Right lobe of liver (tissue), 6 donors: ENCODE data around the gene EDA. TPM values are rescaled to one million over a fixed set of nuclear protein-coding genes. Genes with fewer than 3 reads are reported as not detected.

Experiments
- ATAC-seq, 4 donors: fragments of 200-7000 bp; cut with Tn5 transposase; one replicate each; pipeline ENCODE4 v1.9.1; 2020; ENCODE audit warnings: mild to moderate bottlenecking in 4 of 4, moderate library complexity in 4 of 4
- DNase-seq, 3 donors: peaks; one replicate each; pipeline ENCODE4 v3.0.0-alpha.2; 2020
- H3K27ac ChIP-seq, 3 donors: fragments of 200-600 bp; one replicate each; pipeline ENCODE4 v1.8.0; 2022
- H3K27me3 ChIP-seq, 2 donors: fragments of 200-600 bp; one replicate each; pipeline ENCODE4 v1.8.0; 2022
- H3K36me3 ChIP-seq, 4 donors: fragments of 200-600 bp; sonication (generic) in 1 of 4; one replicate each; pipeline versions ENCODE4 v1.5.1 to v1.8.0; 2017 to 2022; ENCODE audit warnings: control low read depth in 1 of 4
- H3K4me1 ChIP-seq, 4 donors: fragments of 200-600 bp; sonication (generic) in 1 of 4; one replicate each; pipeline versions ENCODE4 v1.5.1 to v1.8.0; 2017 to 2022; ENCODE audit warnings: control low read depth in 1 of 4
- H3K4me3 ChIP-seq, 3 donors: fragments of 200-600 bp; one replicate each; pipeline ENCODE4 v1.8.0; 2022
- H3K9me3 ChIP-seq, 4 donors: fragments of 200-600 bp; sonication (generic) in 1 of 4; one replicate each; pipeline versions ENCODE4 v1.5.1 to v1.8.0; 2017 to 2022; ENCODE audit warnings: control low read depth in 1 of 4
- POLR2A ChIP-seq: fragments of 450-650 bp; IDR thresholded peaks from one replicate; pipeline ENCODE4 v1.6.1; 2017; ENCODE audit warnings: antibody characterized with exemption, mild to moderate bottlenecking
- WGBS: methylation state at CpG from one replicate; pipeline ENCODE4 v1.1.6; 2018; ENCODE audit warnings: low coverage, low lambda C conversion rate; ENCODE audit not compliant: insufficient coverage; ENCODE audit errors: missing lambda C conversion rate; 5-methylcytosine and 5-hydroxymethylcytosine counted together
- intact Hi-C, 2 donors: fragments of 100-400 bp; cut with DNase I; formaldehyde crosslinking; loops; one replicate each; pipeline versions ENCODE4 v1.11.2 to v1.14.1; 2022
- total RNA-seq, 6 experiments: library from RNA; depleted of rRNA in 2 of 6; stranded (reverse); fragments of >200 nt in 2 of 6; fragmentation: NEBNext Ultra II Directional in 3 of 6; extraction: Animal tissue kit (Norgen Biotek cat#: 25700) in 3 of 6; gene quantifications; one replicate each; pipeline versions ENCODE4 v1.1.0 to v1.2.4, GENCODE V29; 2016 to 2023
- TF ChIP-seq, protein P1 (sequence below), 4 donors: fragments of 200-600 bp in 3 of 4; fragments of 450-650 bp in 1 of 4; IDR thresholded peaks; one replicate each; pipeline versions ENCODE4 v1.5.1 to v1.8.0; 2016 to 2022; ENCODE audit warnings: antibody characterized with exemption in 4 of 4, mild to moderate bottlenecking in 2 of 4
- donor health status: DM: no; HTN: yes; CAD: no.
- donor health status: DM: no; HTN: no; CAD: no.
- donor health status: DM: no; HTN: no; CAD: no.
- donor health status: DM: no; HTN: yes; CAD: no.
- donor health status: DM: no; HTN: yes; CAD: no.

Gene EDA
- total RNA-seq, 6 experiments from 2014 or later = 1.7 to 2.7 (median 2.1) TPM

DNA sequence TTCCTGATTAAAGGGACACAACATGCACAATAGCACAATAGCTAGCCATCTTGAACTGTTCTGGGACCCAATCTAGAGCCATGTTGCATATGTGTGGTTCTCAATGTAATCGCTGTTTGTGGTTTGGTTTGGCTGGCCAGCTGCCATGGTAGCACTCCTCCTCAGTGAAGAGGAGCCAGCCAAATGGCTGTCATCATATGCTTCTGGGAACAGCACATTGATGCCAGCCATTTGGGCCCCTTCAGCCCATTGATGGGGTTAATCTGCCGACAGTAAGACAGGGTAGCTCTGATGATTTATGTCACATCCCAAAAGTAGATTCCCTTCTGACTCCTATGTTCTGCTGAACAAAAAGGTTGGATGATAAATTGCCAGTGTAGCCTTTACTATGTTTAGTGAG lies 385.4 kb downstream of the EDA start:
- WGBS = no CpG with 5 or more reads among the region's 2 CpGs
- H3K4me3 ChIP-seq = no peak overlapping the region
- TF ChIP-seq, protein P1, sequence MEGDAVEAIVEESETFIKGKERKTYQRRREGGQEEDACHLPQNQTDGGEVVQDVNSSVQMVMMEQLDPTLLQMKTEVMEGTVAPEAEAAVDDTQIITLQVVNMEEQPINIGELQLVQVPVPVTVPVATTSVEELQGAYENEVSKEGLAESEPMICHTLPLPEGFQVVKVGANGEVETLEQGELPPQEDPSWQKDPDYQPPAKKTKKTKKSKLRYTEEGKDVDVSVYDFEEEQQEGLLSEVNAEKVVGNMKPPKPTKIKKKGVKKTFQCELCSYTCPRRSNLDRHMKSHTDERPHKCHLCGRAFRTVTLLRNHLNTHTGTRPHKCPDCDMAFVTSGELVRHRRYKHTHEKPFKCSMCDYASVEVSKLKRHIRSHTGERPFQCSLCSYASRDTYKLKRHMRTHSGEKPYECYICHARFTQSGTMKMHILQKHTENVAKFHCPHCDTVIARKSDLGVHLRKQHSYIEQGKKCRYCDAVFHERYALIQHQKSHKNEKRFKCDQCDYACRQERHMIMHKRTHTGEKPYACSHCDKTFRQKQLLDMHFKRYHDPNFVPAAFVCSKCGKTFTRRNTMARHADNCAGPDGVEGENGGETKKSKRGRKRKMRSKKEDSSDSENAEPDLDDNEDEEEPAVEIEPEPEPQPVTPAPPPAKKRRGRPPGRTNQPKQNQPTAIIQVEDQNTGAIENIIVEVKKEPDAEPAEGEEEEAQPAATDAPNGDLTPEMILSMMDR (IDR thresholded peaks at IDR 0.05) = no peak
- TF ChIP-seq POLR2A = no peak
- no peak overlapping the region for H3K27ac ChIP-seq
- H3K36me3 ChIP-seq = no peaks in the 10 kb centered on the region
- no peaks in the 10 kb centered on the region for H3K27me3 ChIP-seq
- no peak for DNase-seq
- H3K9me3 ChIP-seq = no peaks in the 10 kb centered on the region
- H3K4me1 ChIP-seq = no peaks in the 10 kb centered on the region
- intact Hi-C loops = no loop called here
- no peak for ATAC-seq

DNA sequence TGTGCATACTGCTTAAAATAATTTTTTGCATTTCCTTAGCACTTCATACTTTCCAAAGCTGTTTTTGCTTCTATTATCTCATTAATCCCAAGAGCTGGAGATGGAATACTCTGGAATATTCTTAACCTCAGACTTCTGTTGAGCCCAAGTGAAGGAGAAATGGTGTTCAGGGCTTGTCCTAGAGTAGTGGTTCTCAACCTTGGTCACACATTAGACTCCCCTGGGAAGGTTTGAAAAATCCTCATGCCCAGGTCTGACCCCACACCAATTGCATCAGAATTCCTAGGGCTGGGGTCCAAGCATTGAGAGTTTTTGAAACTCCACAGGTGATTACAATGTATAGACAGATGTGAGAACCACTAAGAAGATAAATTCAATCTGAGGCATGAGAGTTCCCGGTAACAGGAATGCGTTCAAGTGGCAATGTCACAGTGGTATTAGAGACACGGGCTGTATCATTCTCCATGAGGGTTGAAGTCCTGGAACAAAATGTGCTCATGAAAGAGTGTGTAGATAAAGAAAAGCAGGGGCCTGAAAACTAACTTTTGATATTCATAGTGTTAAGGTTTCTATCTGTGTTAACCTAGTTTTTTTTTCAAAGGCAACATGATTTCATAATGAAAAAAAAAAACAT lies 385.9 kb downstream of the EDA start:
- Histone ChIP-seq H3K4me1 (no peaks in the 10 kb centered on the region), H3K4me3 (no peak overlapping the region), H3K36me3 (no peaks in the 10 kb centered on the region), H3K9me3 (no peaks in the 10 kb centered on the region), H3K27ac (no peak overlapping the region), H3K27me3 (no peaks in the 10 kb centered on the region)
- WGBS = 77% methylated on average over 3 of the region's 3 CpGs
- DNase-seq = no peak
- no peak for ATAC-seq
- intact Hi-C loops = no loop called here
- no peak for TF ChIP-seq POLR2A
- TF ChIP-seq, protein P1 (IDR thresholded peaks at IDR 0.05) = no peak

DNA sequence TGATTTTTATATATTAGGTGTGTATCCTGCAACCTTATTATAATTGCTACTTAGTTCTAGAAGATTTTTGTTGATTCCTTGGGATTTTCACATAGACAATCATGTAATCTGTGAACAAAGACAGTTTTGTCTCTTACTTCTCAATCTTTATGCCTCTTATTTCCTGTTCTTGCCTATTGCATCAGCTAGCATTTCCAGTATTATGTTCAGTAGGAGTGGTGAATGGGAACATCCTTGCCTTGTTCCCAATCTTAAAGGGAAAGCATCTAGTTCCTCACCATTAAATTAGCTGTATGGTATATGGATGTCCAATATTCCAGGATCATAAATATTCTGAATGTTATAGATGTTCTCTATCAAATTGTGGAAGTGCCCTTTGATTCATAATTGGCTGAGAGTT lies 392.0 kb downstream of the EDA start:
- TF ChIP-seq POLR2A = no peak
- TF ChIP-seq, protein P1 (IDR thresholded peaks at IDR 0.05) = no peak
- intact Hi-C loops = no loop called here
- DNase-seq = no peak

DNA sequence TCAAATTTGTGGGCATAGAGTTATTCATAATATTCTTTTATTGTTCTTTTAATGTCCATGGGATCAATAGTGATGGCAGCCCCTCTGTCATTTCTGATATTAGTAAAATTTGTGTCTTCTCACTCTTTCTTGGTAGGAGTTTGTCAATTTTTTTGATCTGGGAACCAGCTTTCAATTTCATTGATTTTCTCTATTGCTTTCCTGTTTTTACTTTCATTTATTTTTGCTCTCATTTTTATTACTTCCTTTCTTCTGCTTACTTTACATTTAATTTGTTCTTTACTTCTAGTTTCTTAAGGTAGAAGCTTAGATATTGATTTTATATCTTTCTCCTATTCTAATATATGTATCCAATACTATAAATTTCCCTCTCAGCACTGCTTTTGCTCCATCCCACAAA lies 393.1 kb downstream of the EDA start:
- Histone ChIP-seq H3K9me3 (no peaks in the 10 kb centered on the region), H3K36me3 (no peaks in the 10 kb centered on the region), H3K4me3 (no peak overlapping the region), H3K27ac (no peak overlapping the region), H3K4me1 (no peaks in the 10 kb centered on the region), H3K27me3 (no peaks in the 10 kb centered on the region)
- ATAC-seq = no peak
- intact Hi-C loops = no loop called here
- no peak for DNase-seq
- TF ChIP-seq, protein P1 (IDR thresholded peaks at IDR 0.05) = no peak
- no peak for TF ChIP-seq POLR2A

More for the DNA sequence above, 392.0 kb downstream of the EDA start:
- Histone ChIP-seq H3K27ac (no peak overlapping the region), H3K4me3 (no peak overlapping the region), H3K9me3 (no peaks in the 10 kb centered on the region), H3K27me3 (no peaks in the 10 kb centered on the region), H3K36me3 (no peaks in the 10 kb centered on the region), H3K4me1 (no peaks in the 10 kb centered on the region)
- no peak for ATAC-seq

DNA sequence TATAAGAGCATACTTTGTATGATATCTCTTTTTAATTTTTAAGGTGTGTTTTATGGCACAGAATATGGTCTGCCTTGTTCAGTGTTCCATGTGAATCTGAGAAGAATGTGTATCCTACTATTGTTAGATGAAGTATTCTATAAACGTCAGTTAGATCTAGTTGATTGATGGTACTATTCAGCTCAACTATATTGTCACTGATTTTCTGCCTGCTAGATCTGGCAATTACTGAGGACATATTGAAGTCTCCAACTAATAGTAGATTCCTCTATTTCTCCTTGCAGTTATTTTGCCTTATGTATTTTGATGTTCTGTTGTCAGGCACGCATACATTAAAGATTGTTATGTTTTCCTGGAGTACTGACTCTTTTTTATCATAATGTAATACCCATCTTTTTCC lies 394.1 kb downstream of the EDA start:
- no peak for DNase-seq
- H3K9me3 ChIP-seq = no peaks in the 10 kb centered on the region
- H3K27ac ChIP-seq = no peak overlapping the region
- no peaks in the 10 kb centered on the region for H3K27me3 ChIP-seq
- no peak for TF ChIP-seq POLR2A
- TF ChIP-seq, protein P1 (IDR thresholded peaks at IDR 0.05) = no peak
- 59% methylated on average over 2 of the region's 2 CpGs for WGBS
- no peak for ATAC-seq
- H3K4me3 ChIP-seq = no peak overlapping the region
- intact Hi-C loops = no loop called here
- H3K36me3 ChIP-seq = no peaks in the 10 kb centered on the region
- H3K4me1 ChIP-seq = no peaks in the 10 kb centered on the region
